NOMO-1 treated with dmso at 0.1 percent for 144 hours (cell line): ENCODE measurements around the gene PROSER1.
"Not testable (repeated sequence)": the region's sequence is repeated elsewhere in the genome, so short reads cannot be mapped to it uniquely, and the experiment has no call there.

Source experiments
- DNase-seq: peaks from one replicate; lab custom pipeline; 2025; ENCODE audit not compliant: unreplicated experiment; lab: John Stamatoyannopoulos, UW

The PROSER1 gene

GRCh38 chr13:39032150-39032549 lies 5.7 kb downstream of the PROSER1 start:
- no peak for DNase-seq

- no peak for DNase-seq
Observed at GRCh38 chr13:39025433-39025839, 12.5 kb downstream of the PROSER1 start.

GRCh38 chr13:39023761-39024160 lies 14.1 kb downstream of the PROSER1 start:
- DNase-seq = no peak

GRCh38 chr13:39023316-39023715 lies 14.6 kb downstream of the PROSER1 start:
- no peak for DNase-seq

- no peak for DNase-seq
Observed at GRCh38 chr13:39020853-39021462, 16.9 kb downstream of the PROSER1 start.

- no peak for DNase-seq
Observed at GRCh38 chr13:39016787-39017186, 21.1 kb downstream of the PROSER1 start.

- no peak for DNase-seq
Observed at GRCh38 chr13:39016087-39016486, 21.8 kb downstream of the PROSER1 start.

- DNase-seq = no peak
Observed at GRCh38 chr13:39013462-39013861, 24.4 kb downstream of the PROSER1 start.

GRCh38 chr13:39012608-39013007 lies 25.3 kb downstream of the PROSER1 start:
- DNase-seq = no peak

GRCh38 chr13:39006371-39007111 lies 31.3 kb downstream of the PROSER1 start:
- not testable (repeated sequence) for DNase-seq

GRCh38 chr13:38998739-38999138 lies 39.1 kb downstream of the PROSER1 start:
- no peak for DNase-seq

GRCh38 chr13:38993381-38993780 lies 44.5 kb downstream of the PROSER1 start:
- no peak for DNase-seq

GRCh38 chr13:38990693-38991092 lies 47.2 kb downstream of the PROSER1 start, which contains the start of gene STOML3:
Gene STOML3 (minus strand): TSS chr13:38990831. CDS start chr13:38990721, 110 bp downstream.
- DNase-seq = no peak

- no peak for DNase-seq
Observed at GRCh38 chr13:38981096-38981495, 56.8 kb downstream of the PROSER1 start.

- DNase-seq = no peak
Observed at GRCh38 chr13:38980750-38981078, 57.2 kb downstream of the PROSER1 start.

GRCh38 chr13:38979891-38980749 lies 57.8 kb downstream of the PROSER1 start:
- no peak for DNase-seq

GRCh38 chr13:38970380-38971051 lies 67.4 kb downstream of the PROSER1 start:
- DNase-seq = no peak

GRCh38 chr13:38969187-38969586 lies 68.7 kb downstream of the PROSER1 start:
- DNase-seq = no peak

GRCh38 chr13:38967446-38967845 lies 70.4 kb downstream of the PROSER1 start:
- DNase-seq = no peak

- DNase-seq = no peak
Observed at GRCh38 chr13:38965281-38965680, 72.6 kb downstream of the PROSER1 start.

GRCh38 chr13:38960175-38960574 lies 77.7 kb downstream of the PROSER1 start:
- no peak for DNase-seq
